H1 (cell line): ENCODE results near the gene CAMKMT. TPM values are rescaled to one million over a fixed set of nuclear protein-coding genes. Genes with fewer than 3 reads are reported as not detected.

Experiments used
- CTCF ChIA-PET: fragments of 300-600 bp; sonication (Branson Sonifier 250); formaldehyde crosslinking; loops from one replicate; lab custom pipeline; 2021; ENCODE audit not compliant: partially characterized antibody; lab: Charles Lee
- POLR2A ChIA-PET: fragments of 300-600 bp; sonication (Branson Sonifier 250); formaldehyde crosslinking; loops from one replicate; lab custom pipeline; 2021; ENCODE audit warnings: inconsistent platforms; ENCODE audit not compliant: partially characterized antibody; lab: Charles Lee
- DNase-seq, 2 experiments: peaks; one replicate each; pipeline versions ENCODE4 v3.0.0 to v3.0.0-alpha.2; 2010 to 2022; ENCODE audit warnings: low spot score in 2 of 2, low read depth in 1 of 2, mixed read lengths in 1 of 2
- FAIRE-seq: peaks from 2 replicates; lab custom pipeline; 2011; peaks lifted over from hg19 to GRCh38; lab: Jason Lieb, UNC
- H2AFZ ChIP-seq: 2 replicates; pipeline ENCODE4 v1.8.1; 2012; ENCODE audit warnings: low read length, inconsistent platforms
- H2AK5ac ChIP-seq: 2 replicates; pipeline ENCODE4 v1.6.1; 2013; ENCODE audit warnings: low read depth, low read length
- H2BK120ac ChIP-seq: replicated peaks from 2 replicates; pipeline ENCODE3; 2013; ENCODE audit warnings: low read depth, low read length, inconsistent platforms
- H2BK12ac ChIP-seq: 2 replicates; pipeline ENCODE4 v1.6.1; 2013; ENCODE audit warnings: low read depth, low read length
- H2BK15ac ChIP-seq: 2 replicates; pipeline ENCODE4 v1.6.1; 2013; ENCODE audit warnings: low read length
- H2BK20ac ChIP-seq: 2 replicates; pipeline ENCODE4 v1.6.1; 2013; ENCODE audit warnings: low read length
- H2BK5ac ChIP-seq: 2 replicates; pipeline ENCODE4 v1.6.1; 2013; ENCODE audit warnings: low read depth, low read length
- H3K14ac ChIP-seq: 2 replicates; pipeline ENCODE4 v1.6.1; 2013; ENCODE audit warnings: inconsistent platforms; ENCODE audit not compliant: insufficient read length
- H3K18ac ChIP-seq: 2 replicates; pipeline ENCODE4 v1.6.1; 2013; ENCODE audit warnings: low read length; ENCODE audit errors: extremely low read depth
- H3K23ac ChIP-seq: 2 replicates; pipeline ENCODE4 v1.6.1; 2013; ENCODE audit warnings: inconsistent platforms; ENCODE audit not compliant: insufficient read length
- H3K23me2 ChIP-seq: 2 replicates; pipeline ENCODE4 v1.6.1; 2013; ENCODE audit warnings: low read depth, low read length
- H3K27ac ChIP-seq: 2 replicates; pipeline ENCODE4 v1.6.1; 2011; ENCODE audit warnings: low read depth, low read length, inconsistent platforms
- H3K27me3 ChIP-seq, 4 experiments: replicated peaks in 1 of 4; 1 replicate in 1 of 4; 2 replicates in 3 of 4; pipeline versions ENCODE4 v1.6.1 to v1.8.1; 2011 to 2013; ENCODE audit warnings: low read length in 3 of 4, mild to moderate bottlenecking in 3 of 4, inconsistent platforms in 2 of 4, mixed read lengths in 2 of 4, moderate library complexity in 1 of 4; ENCODE audit not compliant: control insufficient read depth in 3 of 4, insufficient read depth in 3 of 4; ENCODE audit errors: extremely low read depth in 1 of 4
- H3K36me3 ChIP-seq, 4 experiments: 2 replicates each; pipeline versions ENCODE4 v1.6.1 to v1.8.1; 2011 to 2013; ENCODE audit warnings: mild to moderate bottlenecking in 4 of 4, low read length in 3 of 4, moderate library complexity in 2 of 4, control low read depth in 1 of 4, inconsistent platforms in 1 of 4; ENCODE audit not compliant: insufficient read depth in 4 of 4, control insufficient read depth in 2 of 4
- H3K4ac ChIP-seq: replicated peaks from 2 replicates; pipeline ENCODE3; 2013; ENCODE audit warnings: low read length, low read depth, mixed read lengths, inconsistent platforms; ENCODE audit not compliant: insufficient read length
- H3K4me1 ChIP-seq, 4 experiments: replicated peaks in 1 of 4; 1 replicate in 1 of 4; 2 replicates in 3 of 4; pipeline versions ENCODE4 v1.6.1 to v1.8.1; 2011 to 2013; ENCODE audit warnings: low read length in 3 of 4, inconsistent platforms in 2 of 4, mixed read lengths in 1 of 4; ENCODE audit not compliant: insufficient read depth in 4 of 4, control insufficient read depth in 3 of 4
- H3K4me2 ChIP-seq, 2 experiments: 2 replicates each; pipeline versions ENCODE4 v1.6.1 to v1.8.1; 2011 to 2013; ENCODE audit warnings: low read depth in 2 of 2, low read length in 2 of 2, control low read depth in 1 of 2, inconsistent platforms in 1 of 2, mild to moderate bottlenecking in 1 of 2; ENCODE audit not compliant: insufficient read depth in 1 of 2
- H3K4me3 ChIP-seq, 4 experiments: fragments of 200-600, 300-600 bp in 1 of 4; sonication (generic), shearing (Covaris generic), sonication (Bioruptor Twin) in 1 of 4; 2 replicates each; pipeline versions ENCODE4 v1.5.1 to v1.8.1; 2011 to 2016; ENCODE audit warnings: low read length in 4 of 4, low read depth in 3 of 4, control low read depth in 2 of 4, inconsistent platforms in 2 of 4, mild to moderate bottlenecking in 2 of 4, mixed read lengths in 1 of 4, moderate library complexity in 1 of 4; ENCODE audit not compliant: insufficient read depth in 2 of 4; ENCODE audit errors: extremely low read depth in 1 of 4
- H3K56ac ChIP-seq: replicated peaks from 2 replicates; pipeline ENCODE3; 2013; ENCODE audit warnings: low read depth, mild to moderate bottlenecking, mixed read lengths, low read length, inconsistent platforms; ENCODE audit not compliant: insufficient read length
- H3K79me1 ChIP-seq: 2 replicates; pipeline ENCODE4 v1.6.1; 2013; ENCODE audit warnings: low read depth, low read length, control low read depth
- H3K79me2 ChIP-seq, 2 experiments: 2 replicates each; pipeline versions ENCODE4 v1.6.1 to v1.8.1; 2012 to 2013; ENCODE audit warnings: low read length in 2 of 2, mild to moderate bottlenecking in 2 of 2, inconsistent platforms in 1 of 2; ENCODE audit not compliant: insufficient read depth in 2 of 2, control insufficient read depth in 1 of 2
- H3K9ac ChIP-seq, 4 experiments: replicated peaks in 1 of 4; 1 replicate in 1 of 4; 2 replicates in 3 of 4; pipeline versions ENCODE4 v1.6.1 to v1.8.1; 2011 to 2013; ENCODE audit warnings: low read depth in 3 of 4, low read length in 3 of 4, control low read depth in 2 of 4, mild to moderate bottlenecking in 2 of 4, moderate library complexity in 2 of 4, inconsistent platforms in 1 of 4; ENCODE audit errors: extremely low read depth in 1 of 4
- H3K9me3 ChIP-seq, 2 experiments: 2 replicates each; pipeline versions ENCODE4 v1.6.1 to v1.8.1; 2012 to 2013; ENCODE audit warnings: mild to moderate bottlenecking in 2 of 2, moderate library complexity in 2 of 2, control low read depth in 1 of 2, inconsistent platforms in 1 of 2, low read depth in 1 of 2, low read length in 1 of 2, mixed read lengths in 1 of 2; ENCODE audit not compliant: insufficient read depth in 2 of 2
- H4K20me1 ChIP-seq, 2 experiments: replicated peaks in 1 of 2; 2 replicates each; pipeline versions ENCODE3 to v1.8.1; 2011 to 2013; ENCODE audit warnings: inconsistent platforms in 2 of 2, low read length in 2 of 2, mild to moderate bottlenecking in 1 of 2; ENCODE audit not compliant: insufficient read depth in 2 of 2, control insufficient read depth in 1 of 2
- H4K5ac ChIP-seq: 2 replicates; pipeline ENCODE4 v1.6.1; 2013; ENCODE audit warnings: low read length, low read depth, mixed read lengths, inconsistent platforms; ENCODE audit not compliant: insufficient read length
- H4K8ac ChIP-seq: 2 replicates; pipeline ENCODE4 v1.8.0; 2013; ENCODE audit warnings: mild to moderate bottlenecking, moderate library complexity, low read length, inconsistent platforms; ENCODE audit not compliant: insufficient read depth; ENCODE audit errors: extremely low read depth
- H4K91ac ChIP-seq: replicated peaks from 2 replicates; pipeline ENCODE3; 2013; ENCODE audit warnings: low read length, mixed read lengths, inconsistent platforms; ENCODE audit not compliant: insufficient read length
- BRCA1 ChIP-seq: IDR thresholded peaks from 2 replicates; pipeline ENCODE4 v1.6.1; 2012; ENCODE audit warnings: low read depth, low read length, improper control_type of control experiment
- HDAC2 ChIP-seq, 2 experiments: fragments of 300-600 bp in 1 of 2; sonication (generic) in 1 of 2; IDR thresholded peaks; 2 replicates each; pipeline ENCODE4 v1.6.1; 2011 to 2012; ENCODE audit warnings: low read depth in 2 of 2, low read length in 2 of 2, mild to moderate bottlenecking in 2 of 2, moderate library complexity in 2 of 2, borderline replicate concordance in 1 of 2, inconsistent platforms in 1 of 2
- KDM4A ChIP-seq: IDR thresholded peaks from one replicate; pipeline ENCODE4 v1.7.1; 2012; ENCODE audit warnings: low read depth, mild to moderate bottlenecking, moderate library complexity, low read length, inconsistent platforms; ENCODE audit not compliant: severe bottlenecking
- RXRA ChIP-seq: IDR thresholded peaks from 2 replicates; pipeline ENCODE4 v1.6.1; 2011; ENCODE audit warnings: low read depth, mild to moderate bottlenecking, low read length, moderate library complexity; ENCODE audit not compliant: insufficient read depth
- TAF1 ChIP-seq: IDR thresholded peaks from 2 replicates; pipeline ENCODE4 v1.6.1; 2011; ENCODE audit warnings: mild to moderate bottlenecking, low read depth, low read length
- YY1 ChIP-seq: IDR thresholded peaks from 2 replicates; pipeline ENCODE4 v1.6.1; 2011; ENCODE audit warnings: low read depth, mild to moderate bottlenecking, low read length
- WGBS, 2 experiments: shearing (Covaris generic) in 1 of 2; methylation state at CpG; one replicate each; pipeline versions ENCODE4 v1.1.6 to v1.1.7; 2013 to 2015; ENCODE audit warnings: low lambda C conversion rate in 2 of 2, mixed read lengths in 2 of 2, inconsistent platforms in 1 of 2, low coverage in 1 of 2, missing lambda C conversion rate in 1 of 2; ENCODE audit not compliant: insufficient replicate concordance in 2 of 2, insufficient coverage in 1 of 2, insufficient read length in 1 of 2; ENCODE audit errors: extremely low coverage in 1 of 2, missing lambda C conversion rate in 1 of 2; 5-methylcytosine and 5-hydroxymethylcytosine counted together
- polyA plus RNA-seq, 7 experiments: library from polyadenylated mRNA; depleted of rRNA in 3 of 7; stranded (reverse) in 5 of 7; unstranded in 2 of 7; fragments of >200 nt in 5 of 7; fragments of 200-250 nt in 2 of 7; gene quantifications; 1 replicate in 5 of 7; 2 replicates in 1 of 7; 4 replicates in 1 of 7; pipeline versions ENCODE4 v1.2.1 to v1.2.3, GENCODE V29; 2011 to 2013; ENCODE audit warnings: missing spikeins in 2 of 7, mixed read lengths in 2 of 7
- total RNA-seq: library from RNA; stranded (reverse); fragmentation: NEBNext Ultra II Directional; extraction: Animal tissue kit (Norgen Biotek cat#: 25700); gene quantifications from 2 replicates; pipeline ENCODE4 v1.2.1, GENCODE V29; 2021
- TF ChIP-seq, protein P1 (sequence below), 3 experiments: IDR thresholded peaks; 1 replicate in 2 of 3; 2 replicates in 1 of 3; pipeline versions ENCODE4 v1.5.1 to v1.6.1; 2011; ENCODE audit warnings: low read length in 3 of 3, mild to moderate bottlenecking in 3 of 3, inconsistent platforms in 2 of 3, low read depth in 1 of 3, moderate library complexity in 1 of 3; ENCODE audit not compliant: insufficient read depth in 1 of 3; ENCODE audit errors: control extremely low read depth in 1 of 3
- TF ChIP-seq, protein P2 (sequence below): IDR thresholded peaks from 2 replicates; pipeline ENCODE4 v1.6.1; 2011; ENCODE audit warnings: low read depth, mild to moderate bottlenecking, low read length; ENCODE audit not compliant: insufficient read depth

Gene CAMKMT
- total and polyA plus RNA-seq, 2 of the 8 experiments (the other 6 are each of a cell fraction or from before 2014, with no cell fraction given), result 14.7 to 22.4 TPM

- no peak overlapping the region for H3K9ac ChIP-seq
- no peak overlapping the region for H4K8ac ChIP-seq
- H4K20me1 ChIP-seq, result no peaks in the 10 kb centered on the region
- ChIA-PET CTCF (interaction anchor here (1.7 kb wide), 1 partner anchor 11 kb away, joined by 7 read pairs; the partner anchor contains the start of genes CAMKMT and PREPL), POLR2A (no interaction called here)
- DNase-seq (no peak), FAIRE-seq (no peak)
- H4K91ac ChIP-seq, result no peak overlapping the region
- H3K4me2 ChIP-seq, result no peak overlapping the region
- no peak overlapping the region for H2BK20ac ChIP-seq
- H3K79me1 ChIP-seq, result no peaks in the 10 kb centered on the region; the same call in 1 of the 2 replicates
- no peaks in the 10 kb centered on the region for H3K23me2 ChIP-seq
- H3K27me3 ChIP-seq, result no peaks in the 10 kb centered on the region
- no peak overlapping the region for H3K18ac ChIP-seq
- H3K27ac ChIP-seq, result no peak overlapping the region
- no peak overlapping the region for H3K56ac ChIP-seq
- H3K14ac ChIP-seq, result no peak overlapping the region
- peaks cover 0 to 2% (median 0%) of the 10 kb centered on the region in 4 experiments; a peak in 1 of 7 replicates for H3K4me1 ChIP-seq
- H3K4me3 ChIP-seq, result no peak overlapping the region
- H2BK5ac ChIP-seq, result no peak overlapping the region
- H3K79me2 ChIP-seq, result peaks cover 2 to 31% of the 10 kb centered on the region in 2 experiments; a peak in 3 of 4 replicates
- no peak overlapping the region for H2BK120ac ChIP-seq
- no peak overlapping the region for H4K5ac ChIP-seq
- no peak overlapping the region for H2AK5ac ChIP-seq
- H2AFZ ChIP-seq, result no peak overlapping the region
- no peaks in the 10 kb centered on the region; a peak in 1 of 8 replicates for H3K36me3 ChIP-seq
- no peak overlapping the region for H3K23ac ChIP-seq
- WGBS, 2 experiments, result 79% methylated on average over 3 of the region's 3 CpGs; no CpG with 5 or more reads in 1 of the 2 experiments
- H2BK12ac ChIP-seq, result no peak overlapping the region
- H3K9me3 ChIP-seq, result no peaks in the 10 kb centered on the region
- H2BK15ac ChIP-seq, result no peak overlapping the region
- H3K4ac ChIP-seq, result no peak overlapping the region
- TF ChIP-seq BRCA1, result no peak
- TF ChIP-seq, protein P1, sequence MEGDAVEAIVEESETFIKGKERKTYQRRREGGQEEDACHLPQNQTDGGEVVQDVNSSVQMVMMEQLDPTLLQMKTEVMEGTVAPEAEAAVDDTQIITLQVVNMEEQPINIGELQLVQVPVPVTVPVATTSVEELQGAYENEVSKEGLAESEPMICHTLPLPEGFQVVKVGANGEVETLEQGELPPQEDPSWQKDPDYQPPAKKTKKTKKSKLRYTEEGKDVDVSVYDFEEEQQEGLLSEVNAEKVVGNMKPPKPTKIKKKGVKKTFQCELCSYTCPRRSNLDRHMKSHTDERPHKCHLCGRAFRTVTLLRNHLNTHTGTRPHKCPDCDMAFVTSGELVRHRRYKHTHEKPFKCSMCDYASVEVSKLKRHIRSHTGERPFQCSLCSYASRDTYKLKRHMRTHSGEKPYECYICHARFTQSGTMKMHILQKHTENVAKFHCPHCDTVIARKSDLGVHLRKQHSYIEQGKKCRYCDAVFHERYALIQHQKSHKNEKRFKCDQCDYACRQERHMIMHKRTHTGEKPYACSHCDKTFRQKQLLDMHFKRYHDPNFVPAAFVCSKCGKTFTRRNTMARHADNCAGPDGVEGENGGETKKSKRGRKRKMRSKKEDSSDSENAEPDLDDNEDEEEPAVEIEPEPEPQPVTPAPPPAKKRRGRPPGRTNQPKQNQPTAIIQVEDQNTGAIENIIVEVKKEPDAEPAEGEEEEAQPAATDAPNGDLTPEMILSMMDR (IDR thresholded peaks at IDR 0.05; ENCODE audit: control extremely low read depth in 1 of 3, insufficient read depth in 1 of 3, low read depth in 1 of 3, low read length in 3 of 3), result no peak
- TF ChIP-seq, protein P2, sequence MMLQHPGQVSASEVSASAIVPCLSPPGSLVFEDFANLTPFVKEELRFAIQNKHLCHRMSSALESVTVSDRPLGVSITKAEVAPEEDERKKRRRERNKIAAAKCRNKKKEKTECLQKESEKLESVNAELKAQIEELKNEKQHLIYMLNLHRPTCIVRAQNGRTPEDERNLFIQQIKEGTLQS, result no peak
- no peak for TF ChIP-seq TAF1
- no peak for TF ChIP-seq YY1
- no peak for TF ChIP-seq KDM4A
- no peak for TF ChIP-seq RXRA
- no peak for TF ChIP-seq HDAC2 (IDR thresholded peaks at IDR 0.05; ENCODE audit: borderline replicate concordance in 1 of 2, low read depth in 2 of 2, low read length in 2 of 2)
Measured at GRCh38 chr2:44372246-44372645, 10.5 kb downstream of the CAMKMT start.
